Heart left ventricle (tissue), 16 donors: ENCODE measurements around the gene MRTO4. TPM values are rescaled to one million over a fixed set of nuclear protein-coding genes. Genes with fewer than 3 reads are reported as not detected.

ENCODE experiments used
- ATAC-seq, 4 donors: fragments of 200-7000 bp; cut with Tn5 transposase; one replicate each; pipeline ENCODE4 v1.9.1; 2020 to 2022; ENCODE audit warnings: moderate library complexity in 4 of 4, mild to moderate bottlenecking in 3 of 4, moderate number of reproducible peaks in 1 of 4
- DNase-seq, 5 donors: peaks; one replicate each; pipeline ENCODE4 v3.0.0-alpha.2; 2020
- H3K27ac ChIP-seq, 12 donors: fragments of 200-600 bp; sonication (generic) in 4 of 12; one replicate each; pipeline versions ENCODE4 v1.5.0 to v1.8.0; 2016 to 2022; ENCODE audit warnings: mild to moderate bottlenecking in 2 of 12
- H3K27me3 ChIP-seq, 9 donors: fragments of 200-600 bp; sonication (generic) in 2 of 9; one replicate each; pipeline versions ENCODE4 v1.5.1 to v1.8.0; 2016 to 2022; ENCODE audit warnings: mild to moderate bottlenecking in 3 of 9
- H3K36me3 ChIP-seq, 9 donors: fragments of 200-600 bp; sonication (generic) in 2 of 9; one replicate each; pipeline versions ENCODE4 v1.5.0 to v1.8.0; 2018 to 2022; ENCODE audit warnings: mild to moderate bottlenecking in 2 of 9
- H3K4me1 ChIP-seq, 12 donors: fragments of 200-600 bp; sonication (generic) in 4 of 12; one replicate each; pipeline versions ENCODE4 v1.5.0 to v1.8.0; 2016 to 2022; ENCODE audit warnings: mild to moderate bottlenecking in 3 of 12
- H3K4me3 ChIP-seq, 12 donors: fragments of 200-600 bp; sonication (generic) in 4 of 12; one replicate each; pipeline versions ENCODE4 v1.5.0 to v1.8.0; 2017 to 2022; ENCODE audit warnings: mild to moderate bottlenecking in 9 of 12, moderate library complexity in 4 of 12
- H3K9me3 ChIP-seq, 12 donors: fragments of 200-600 bp; sonication (generic) in 4 of 12; one replicate each; pipeline versions ENCODE4 v1.5.0 to v1.8.0; 2016 to 2022; ENCODE audit warnings: mild to moderate bottlenecking in 1 of 12
- POLR2A ChIP-seq, 2 donors: fragments of 450-650 bp; IDR thresholded peaks; one replicate each; pipeline ENCODE4 v1.6.1; 2017; ENCODE audit warnings: antibody characterized with exemption in 2 of 2, mild to moderate bottlenecking in 2 of 2, moderate library complexity in 2 of 2
- WGBS, 4 donors: extraction: QIAGEN DNeasy Blood & Tissue Kit in 2 of 4; methylation state at CpG; one replicate each; pipeline versions ENCODE4 v1.1.5 to v1.1.7; 2013 to 2018; 5-methylcytosine and 5-hydroxymethylcytosine counted together
- intact Hi-C, 10 donors: fragments of 100-400 bp; cut with DNase I; formaldehyde crosslinking; loops; one replicate each; pipeline versions ENCODE4 v1.11.1 to v1.14.2; 2022
- polyA plus RNA-seq, 2 donors: library from polyadenylated mRNA; stranded (reverse); fragments of 200-250 nt; gene quantifications; one replicate each; pipeline ENCODE4 v1.2.3, GENCODE V29; 2013
- total RNA-seq, 9 donors: library from RNA; depleted of rRNA in 2 of 9; stranded (reverse); fragments of >200 nt in 2 of 9; fragmentation: NEBNext Ultra II Directional in 3 of 9; extraction: Animal tissue kit (Norgen Biotek cat#: 25700) in 3 of 9; gene quantifications; one replicate each; pipeline versions ENCODE4 v1.1.0 to v1.2.4, GENCODE V29; 2016 to 2023
- TF ChIP-seq, protein P1 (sequence below), 12 donors: fragments of 200-600 bp; sonication (generic) in 4 of 12; IDR thresholded peaks; one replicate each; pipeline versions ENCODE4 v1.5.0 to v1.8.0; 2018 to 2022; ENCODE audit warnings: antibody characterized with exemption in 12 of 12, mild to moderate bottlenecking in 5 of 12
- donor health status: ischemic (EF 13 %, LVEDD 7.1; RV severe dilation, severe dysfunction).
- donor health status: healthy with polysubstance abuse.
- donor health status: DM: no; HTN: yes; CAD: no.
- donor health status: DM: no; HTN: no; CAD: no.
- donor health status: ischemic (EF 25% LVEDD 6.9; RV normal size, moderate dysfunction).
- donor health status: ischemic (EF 25% LVEDD 5.7; RV mildly dilated, moderate dysfunction).
- donor health status: healthy.
- donor health status: DM: yes; HTN: yes; CAD: no.
- donor health status: ischemic (EF 35%, LVEDD 5.7; RV mildly dilated, moderate dysfunction).
- donor health status: nonischemic (EF 11% LVEDD 7.7; RV severe dilation, severe dysfunction).
- donor health status: DM: yes; HTN: yes; CAD: no.
- donor health status: PGD.
- donor health status: ischemic (EF 29% LVEDD 5.4; RV normal size, mild dysfunction).
- donor health status: nonischemic (EF 23%, LVEDD 6.1; RV moderate dilation, normal function).

The MRTO4 gene
- total and polyA plus RNA-seq, 11 donors: 8.3 to 56.3 (median 14.9) TPM

DNA sequence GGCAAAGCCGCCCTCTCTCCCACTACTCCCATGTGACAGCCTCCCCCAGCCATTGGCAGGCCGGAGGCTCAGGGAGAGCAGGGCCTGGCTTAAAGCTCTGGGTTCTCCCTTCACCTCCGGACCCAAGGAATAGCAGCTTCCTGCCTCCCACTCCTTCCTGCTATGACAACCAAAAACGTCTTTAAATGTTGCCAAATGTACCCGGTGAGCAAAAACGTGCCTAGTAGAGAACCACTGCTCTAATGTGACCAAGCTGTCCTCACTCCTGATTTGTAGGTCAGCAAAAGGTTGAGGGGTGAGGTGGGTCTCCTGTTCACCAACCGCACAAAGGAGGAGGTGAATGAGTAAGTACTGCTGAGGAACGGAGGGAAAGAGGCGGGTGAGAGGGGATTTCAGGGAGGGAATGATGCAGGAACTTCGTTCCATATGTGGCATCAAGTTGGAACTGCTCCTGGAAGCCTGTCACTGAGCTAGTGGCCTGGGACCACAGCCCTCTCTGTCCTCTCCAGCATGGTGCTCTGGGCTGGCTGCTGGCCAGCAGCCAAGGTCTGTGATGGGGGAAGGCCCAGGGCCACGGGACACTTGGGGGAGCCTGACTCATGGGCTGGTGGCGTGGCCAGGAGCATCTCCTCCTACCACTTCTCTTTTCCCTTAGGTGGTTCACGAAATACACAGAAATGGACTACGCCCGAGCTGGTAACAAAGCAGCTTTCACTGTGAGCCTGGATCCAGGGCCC lies 5.7 kb downstream of the MRTO4 start:
- H3K27me3 ChIP-seq: no peaks in the 10 kb centered on the region
- H3K36me3 ChIP-seq: peaks cover 0 to 57% (median 49%) of the 10 kb centered on the region in 9 donors
- intact Hi-C loops: loop anchor here in 4 of 10 donors (10.0 kb wide), 1 partner anchor 397 kb away; no protein-coding TSS in a partner anchor
- peaks cover 3 to 28% (median 12%) of the 10 kb centered on the region in 12 donors for H3K4me1 ChIP-seq
- TF ChIP-seq, protein P1, sequence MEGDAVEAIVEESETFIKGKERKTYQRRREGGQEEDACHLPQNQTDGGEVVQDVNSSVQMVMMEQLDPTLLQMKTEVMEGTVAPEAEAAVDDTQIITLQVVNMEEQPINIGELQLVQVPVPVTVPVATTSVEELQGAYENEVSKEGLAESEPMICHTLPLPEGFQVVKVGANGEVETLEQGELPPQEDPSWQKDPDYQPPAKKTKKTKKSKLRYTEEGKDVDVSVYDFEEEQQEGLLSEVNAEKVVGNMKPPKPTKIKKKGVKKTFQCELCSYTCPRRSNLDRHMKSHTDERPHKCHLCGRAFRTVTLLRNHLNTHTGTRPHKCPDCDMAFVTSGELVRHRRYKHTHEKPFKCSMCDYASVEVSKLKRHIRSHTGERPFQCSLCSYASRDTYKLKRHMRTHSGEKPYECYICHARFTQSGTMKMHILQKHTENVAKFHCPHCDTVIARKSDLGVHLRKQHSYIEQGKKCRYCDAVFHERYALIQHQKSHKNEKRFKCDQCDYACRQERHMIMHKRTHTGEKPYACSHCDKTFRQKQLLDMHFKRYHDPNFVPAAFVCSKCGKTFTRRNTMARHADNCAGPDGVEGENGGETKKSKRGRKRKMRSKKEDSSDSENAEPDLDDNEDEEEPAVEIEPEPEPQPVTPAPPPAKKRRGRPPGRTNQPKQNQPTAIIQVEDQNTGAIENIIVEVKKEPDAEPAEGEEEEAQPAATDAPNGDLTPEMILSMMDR (IDR thresholded peaks at IDR 0.05): no peak
- TF ChIP-seq POLR2A (IDR thresholded peaks at IDR 0.05): no peak
- ATAC-seq (peak; percentile 65 to 84 (median 76)), DNase-seq (peak in 4 of 5 donors; percentile 52 to 58 (median 54))
- no peak overlapping the region for H3K4me3 ChIP-seq
- 42 to 61% (median 51%) methylated on average over 15 of the region's 15 CpGs for WGBS, 4 donors
- peak overlapping the region in 2 of 12 donors; percentile 18 for H3K27ac ChIP-seq
- no peaks in the 10 kb centered on the region for H3K9me3 ChIP-seq

DNA sequence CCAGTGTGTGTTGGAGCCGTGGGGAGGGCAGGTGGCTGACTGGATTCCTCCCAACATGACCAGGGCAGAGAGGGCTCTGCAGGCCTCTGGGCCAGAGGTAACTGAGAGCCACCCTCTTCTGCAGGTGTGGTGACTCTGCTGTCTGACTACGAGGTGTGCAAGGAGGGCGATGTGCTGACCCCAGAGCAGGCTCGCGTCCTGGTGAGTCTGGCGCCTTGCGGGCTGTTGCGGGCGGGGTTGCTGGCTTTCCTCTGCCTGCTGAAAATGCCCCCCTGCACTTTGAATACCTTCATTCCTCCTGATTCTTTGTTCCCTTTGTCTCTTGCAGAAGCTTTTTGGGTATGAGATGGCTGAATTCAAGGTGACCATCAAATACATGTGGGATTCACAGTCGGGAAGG lies 6.7 kb downstream of the MRTO4 start:
- ATAC-seq: no peak
- Histone ChIP-seq H3K27ac (no peak overlapping the region), H3K9me3 (no peaks in the 10 kb centered on the region), H3K27me3 (no peaks in the 10 kb centered on the region), H3K4me3 (no peak overlapping the region), H3K4me1 (peaks cover 0 to 18% (median 3%) of the 10 kb centered on the region in 12 donors), H3K36me3 (peaks cover 0 to 57% (median 49%) of the 10 kb centered on the region in 9 donors)
- intact Hi-C loops: loop anchor here in 4 of 10 donors (10.0 kb wide), 1 partner anchor 396 kb away; no protein-coding TSS in a partner anchor
- DNase-seq: no peak
- WGBS, 4 donors: 84 to 97% (median 96%) methylated on average over 10 of the region's 10 CpGs
- TF ChIP-seq, protein P1 (IDR thresholded peaks at IDR 0.05): no peak
- TF ChIP-seq POLR2A (IDR thresholded peaks at IDR 0.05): no peak

DNA sequence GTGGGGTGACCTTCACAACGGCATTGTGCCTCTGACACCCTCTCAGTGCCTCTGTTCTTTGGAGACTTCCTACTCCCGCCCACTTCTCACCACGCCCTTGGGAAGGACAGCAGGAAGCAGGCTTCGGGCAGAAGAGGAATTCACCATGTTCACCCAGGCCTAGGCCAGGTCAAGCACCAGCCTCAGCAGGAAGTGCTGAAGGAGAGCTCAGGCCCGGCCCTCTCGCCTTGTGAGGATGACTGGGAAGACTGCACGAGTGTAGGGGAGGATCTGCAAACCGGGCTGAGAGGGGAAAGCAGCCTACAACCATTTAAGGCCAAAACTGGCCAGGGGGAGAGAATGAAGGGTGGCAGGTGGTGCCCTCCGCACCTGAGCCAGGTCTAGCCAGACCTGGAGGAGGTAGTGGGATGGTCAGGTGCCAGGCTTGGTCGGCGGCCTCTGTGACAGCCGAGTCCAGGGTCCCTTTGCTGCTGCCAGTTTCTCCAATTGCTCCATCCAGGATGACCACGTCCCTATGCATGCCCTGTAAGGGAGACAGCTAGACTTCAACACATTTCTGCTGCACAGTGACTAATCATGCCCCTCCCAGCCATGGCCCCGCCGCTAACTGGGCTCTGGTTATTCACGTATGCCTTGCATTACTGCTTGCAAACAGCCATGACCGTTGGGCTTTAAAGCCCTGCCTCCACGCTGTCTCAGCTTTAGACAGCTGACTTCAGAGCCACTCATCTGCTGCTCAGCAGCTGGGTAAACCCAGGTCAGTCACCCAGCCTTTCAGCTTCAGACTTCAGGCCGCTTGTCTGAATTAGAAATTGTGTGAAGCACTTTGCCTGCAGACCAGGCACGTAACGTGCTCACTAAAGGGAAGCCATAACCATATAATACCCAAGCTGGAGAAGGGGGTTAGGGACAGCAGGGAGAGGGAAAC lies 8.9 kb downstream of the MRTO4 start:
- DNase-seq: no peak
- H3K4me3 ChIP-seq: no peak overlapping the region
- no peaks in the 10 kb centered on the region for H3K9me3 ChIP-seq
- 78 to 80% (median 78%) methylated on average over 20 to 21 of the region's 21 CpGs for WGBS, 4 donors
- peaks cover 0 to 52% (median 45%) of the 10 kb centered on the region in 9 donors for H3K36me3 ChIP-seq
- intact Hi-C loops: no loop called here
- TF ChIP-seq, protein P1 (IDR thresholded peaks at IDR 0.05): no peak
- TF ChIP-seq POLR2A (IDR thresholded peaks at IDR 0.05): no peak
- H3K4me1 ChIP-seq: peaks cover 0 to 11% (median 0%) of the 10 kb centered on the region in 12 donors
- H3K27me3 ChIP-seq: no peaks in the 10 kb centered on the region
- ATAC-seq: peak in 2 of 4 donors; percentile 4 to 31
- no peak overlapping the region for H3K27ac ChIP-seq

DNA sequence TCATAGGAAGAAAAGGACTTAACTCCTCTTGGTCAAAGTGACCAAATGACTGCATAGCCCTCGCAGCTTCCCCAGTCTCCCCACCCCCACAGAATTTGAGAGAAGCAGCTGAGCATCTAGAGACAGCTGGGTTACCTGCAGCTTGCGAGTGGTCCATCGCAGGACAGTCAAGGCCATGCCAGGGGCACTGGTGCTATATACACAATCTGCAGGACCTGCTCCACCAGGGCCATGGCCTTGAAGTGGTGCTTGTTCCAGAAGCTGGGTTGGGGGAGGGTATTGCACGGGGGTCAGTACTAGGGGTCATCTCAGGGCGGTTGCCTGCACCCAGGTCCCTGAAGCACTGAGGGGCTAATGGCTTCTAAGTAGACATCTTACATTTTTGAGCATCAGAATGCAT lies 10.4 kb downstream of the MRTO4 start:
- TF ChIP-seq, protein P1 (IDR thresholded peaks at IDR 0.05): no peak
- TF ChIP-seq POLR2A (IDR thresholded peaks at IDR 0.05): no peak
- Histone ChIP-seq H3K9me3 (no peaks in the 10 kb centered on the region), H3K4me3 (no peak overlapping the region), H3K36me3 (peaks cover 0 to 38% (median 33%) of the 10 kb centered on the region in 9 donors), H3K27me3 (no peaks in the 10 kb centered on the region), H3K27ac (no peak overlapping the region), H3K4me1 (peaks cover 0 to 9% (median 0%) of the 10 kb centered on the region in 12 donors)
- DNase-seq: no peak
- intact Hi-C loops: no loop called here
- no peak for ATAC-seq
- WGBS, 4 donors: 70 to 86% (median 81%) methylated on average over 4 to 5 of the region's 5 CpGs
